HG03045 (cell line): Measurements from ENCODE around the gene SSU72.

Experiments used
- ATAC-seq: cut with Tn5 transposase; IDR thresholded peaks from one replicate; pipeline ENCODE4 v1.9.1; 2021; ENCODE audit warnings: mild to moderate bottlenecking, moderate library complexity; ENCODE audit not compliant: unreplicated experiment

Gene SSU72

GRCh38 chr1:1574721-1575537, at the start of gene SSU72:
SSU72 (minus strand) TSS chr1:1574863; CDS start chr1:1574557, 306 bp downstream.
- ATAC-seq, result peak; percentile 74

- no peak for ATAC-seq
These were observed 49.2 kb upstream of the SSU72 start for GRCh38 chr1:1623631-1624442.

GRCh38 chr1:1623181-1623630, 48.5 kb upstream of the SSU72 start:
- ATAC-seq, result no peak

GRCh38 chr1:1622788-1623094, 48.1 kb upstream of the SSU72 start:
- ATAC-seq, result no peak

- ATAC-seq, result no peak
These were observed 47.5 kb upstream of the SSU72 start for GRCh38 chr1:1622010-1622787.

GRCh38 chr1:1621173-1622009, 46.7 kb upstream of the SSU72 start:
- ATAC-seq, result no peak

GRCh38 chr1:1620433-1621139, 45.9 kb upstream of the SSU72 start:
- ATAC-seq, result no peak

GRCh38 chr1:1619917-1620361, 45.3 kb upstream of the SSU72 start:
- no peak for ATAC-seq

- no peak for ATAC-seq
These were observed 43.9 kb upstream of the SSU72 start for GRCh38 chr1:1618396-1619068.

- ATAC-seq, result no peak
These were observed 43.3 kb upstream of the SSU72 start for GRCh38 chr1:1617925-1618324.

GRCh38 chr1:1617516-1617915, 42.9 kb upstream of the SSU72 start:
- no peak for ATAC-seq

- no peak for ATAC-seq
These were observed 42.2 kb upstream of the SSU72 start for GRCh38 chr1:1616838-1617237.

- peak; percentile 21 for ATAC-seq
These were observed 41.6 kb upstream of the SSU72 start for GRCh38 chr1:1616045-1616790.

- peak; percentile 75 for ATAC-seq
These were observed 40.8 kb upstream of the SSU72 start, which contains the start of gene MIB2 for GRCh38 chr1:1615256-1616044. MIB2 (plus strand) TSS chr1:1615500; CDS start chr1:1623453, 7,953 bp downstream.

GRCh38 chr1:1614954-1615255, 40.2 kb upstream of the SSU72 start:
- no peak for ATAC-seq

GRCh38 chr1:1614204-1614953, 39.7 kb upstream of the SSU72 start:
- no peak for ATAC-seq

- no peak for ATAC-seq
These were observed 38.9 kb upstream of the SSU72 start for GRCh38 chr1:1613509-1614082.
